GM19397 (cell line): ENCODE measurements around the gene GOSR1.
"Not testable (repeated sequence)": the region's sequence is repeated elsewhere in the genome, so short reads cannot be mapped to it uniquely, and the experiment has no call there.

Experiments used
- ATAC-seq: cut with Tn5 transposase; IDR thresholded peaks from one replicate; pipeline ENCODE4 v1.9.1; 2021; ENCODE audit warnings: mild to moderate bottlenecking, moderate library complexity; ENCODE audit not compliant: unreplicated experiment

GOSR1 gene

DNA sequence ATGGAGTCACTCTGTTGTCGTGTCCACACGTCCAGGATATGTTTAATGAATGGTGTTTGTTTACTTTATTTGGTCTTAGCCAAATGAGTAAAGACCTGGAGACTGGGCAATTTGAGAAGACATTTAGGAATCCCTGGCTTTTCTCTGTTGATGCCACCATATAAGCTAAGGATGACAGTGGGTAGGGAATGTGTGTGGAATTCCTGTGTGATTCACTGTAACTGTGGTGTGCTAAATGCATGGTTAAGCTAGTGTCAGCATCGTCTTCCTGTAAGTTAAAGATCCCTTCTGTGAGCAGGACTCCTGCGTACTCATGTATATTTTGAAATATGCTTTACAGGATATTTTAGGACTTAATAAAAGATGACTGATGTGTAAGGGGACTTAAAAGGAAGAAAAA is 26.4 kb downstream of the GOSR1 start:
- ATAC-seq, result no peak

DNA sequence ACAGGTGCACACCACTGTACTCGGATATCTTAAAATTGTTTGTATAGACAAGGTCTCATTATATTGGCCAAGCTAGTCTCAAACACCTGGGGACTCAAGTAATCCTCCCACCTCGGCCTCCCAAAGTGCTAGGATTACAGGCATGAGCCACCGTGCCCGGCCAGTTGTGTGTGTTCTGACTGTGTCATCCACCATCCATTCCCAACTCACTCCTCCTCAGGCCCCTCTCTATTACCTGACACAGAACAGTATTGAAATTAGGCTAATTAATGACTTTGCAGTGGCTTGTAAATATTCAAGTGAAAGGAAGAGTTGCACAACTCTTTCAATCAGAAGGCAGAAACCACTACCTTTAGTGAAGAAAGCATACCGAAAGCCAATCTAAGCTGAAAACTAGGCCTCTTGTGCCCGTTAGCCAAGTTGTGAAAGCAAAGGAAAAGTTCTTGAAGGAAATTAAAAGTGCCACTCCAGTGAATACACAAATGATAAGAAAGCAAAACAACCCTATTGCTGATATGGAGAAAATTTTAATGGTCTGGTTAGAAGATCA is 28.7 kb downstream of the GOSR1 start:
- no peak for ATAC-seq

DNA sequence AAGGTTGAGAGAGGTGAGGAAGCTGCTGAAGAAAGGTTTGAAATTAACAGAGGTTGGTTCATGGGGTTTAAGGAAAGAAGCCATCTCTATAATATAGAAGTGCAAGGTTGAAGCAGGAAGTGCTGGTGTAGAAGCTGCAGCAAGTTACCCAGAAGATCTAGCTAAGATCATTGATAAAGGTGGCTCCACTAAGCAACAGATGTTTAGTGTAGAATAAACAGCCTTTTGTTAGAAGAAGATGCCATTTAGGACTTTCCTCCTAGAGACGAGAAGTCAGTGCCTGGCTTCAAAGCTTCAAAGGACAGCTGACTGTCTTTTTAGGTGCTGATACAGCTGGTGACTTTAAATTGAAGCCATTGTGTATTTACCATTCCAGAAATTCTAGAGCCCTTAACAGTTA is 29.3 kb downstream of the GOSR1 start:
- no peak for ATAC-seq

DNA sequence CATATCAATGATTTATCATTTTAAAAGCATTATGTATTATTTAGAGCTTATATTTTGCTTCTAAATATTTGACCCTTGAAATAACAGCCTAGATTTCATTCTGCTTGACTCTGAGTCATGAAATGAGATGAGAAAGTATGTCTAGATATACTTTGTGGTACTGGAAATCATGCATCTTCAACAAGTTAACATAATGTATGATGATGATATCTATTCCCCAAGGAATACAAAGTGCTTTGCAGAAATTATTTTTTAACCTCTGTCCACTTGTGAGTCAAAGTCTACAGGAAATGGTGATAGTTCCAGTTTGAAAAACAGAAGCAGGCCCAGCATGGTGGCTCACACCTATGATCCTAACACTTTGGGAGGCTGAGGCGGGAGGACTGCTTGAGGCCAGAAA is 36.1 kb downstream of the GOSR1 start:
- ATAC-seq, result no peak

DNA sequence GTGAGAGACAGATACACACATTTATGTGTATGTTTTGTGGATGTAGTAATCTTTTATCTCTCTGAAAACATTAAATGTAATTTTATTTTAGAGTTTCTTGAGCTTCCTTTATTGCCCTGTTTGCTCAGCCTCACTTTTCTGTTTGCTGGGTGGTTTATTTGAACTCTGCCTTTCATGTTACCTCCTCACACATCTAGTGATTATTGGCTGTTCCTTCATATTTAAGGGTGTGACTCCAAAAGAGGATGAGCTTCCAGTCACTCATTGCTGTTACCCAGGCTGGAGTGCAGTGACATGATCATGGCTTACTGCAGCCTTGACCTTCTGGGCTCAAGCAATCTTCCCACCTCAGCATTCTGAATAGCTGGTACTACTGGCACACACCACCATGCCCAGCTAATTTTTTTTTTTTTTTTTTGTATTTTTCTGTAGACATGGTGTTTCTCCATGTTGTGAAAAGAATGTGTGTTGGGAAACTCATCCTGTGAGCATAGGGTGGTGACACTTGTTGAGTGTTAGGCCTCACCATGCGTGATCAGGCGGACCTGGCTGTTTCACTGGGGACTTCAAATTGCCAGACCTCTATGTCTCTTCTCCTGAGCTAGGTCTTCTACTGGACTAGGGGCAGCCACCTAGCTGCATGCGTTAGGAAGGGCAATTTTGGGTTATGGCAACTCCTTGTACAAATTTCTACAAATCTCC is 37.8 kb downstream of the GOSR1 start:
- no peak for ATAC-seq

DNA sequence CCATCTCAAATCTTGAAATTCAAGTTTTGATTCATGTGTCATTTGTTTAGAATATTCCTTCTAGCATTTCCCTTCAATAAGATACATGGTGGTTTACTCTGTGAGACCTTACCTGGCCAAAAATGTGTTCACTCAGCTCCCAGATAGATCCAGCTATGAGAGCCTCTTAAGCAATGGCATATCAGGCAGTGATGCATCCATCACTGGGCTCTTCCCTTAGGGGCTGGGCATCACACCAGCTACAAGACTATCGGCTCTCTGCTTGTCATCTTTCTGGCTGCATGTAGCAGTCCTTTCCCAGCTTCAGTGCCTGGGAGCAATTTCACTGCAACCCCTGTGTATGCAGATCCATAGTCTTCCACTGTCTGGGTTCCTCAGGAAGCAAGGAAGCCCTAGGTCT is 40.6 kb downstream of the GOSR1 start:
- no peak for ATAC-seq

DNA sequence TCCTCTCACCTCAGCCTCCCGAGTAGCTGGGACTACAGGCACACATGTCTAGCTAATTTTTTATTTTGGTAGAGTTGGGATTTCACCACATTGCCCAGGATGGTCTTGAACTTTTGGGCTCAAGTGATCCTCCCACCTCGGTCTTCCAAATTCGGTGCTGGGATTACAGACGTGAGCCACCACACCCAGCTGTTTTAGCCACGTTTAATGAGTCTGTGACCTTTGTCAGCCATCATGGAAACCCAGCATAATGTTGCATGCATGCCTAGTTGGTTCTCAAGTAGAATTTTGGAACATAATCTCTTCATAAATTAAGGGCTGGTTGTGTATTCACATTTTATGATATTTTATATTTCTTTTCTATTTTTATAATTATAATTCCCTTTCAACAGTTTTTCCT is 42.0 kb downstream of the GOSR1 start:
- no peak for ATAC-seq

DNA sequence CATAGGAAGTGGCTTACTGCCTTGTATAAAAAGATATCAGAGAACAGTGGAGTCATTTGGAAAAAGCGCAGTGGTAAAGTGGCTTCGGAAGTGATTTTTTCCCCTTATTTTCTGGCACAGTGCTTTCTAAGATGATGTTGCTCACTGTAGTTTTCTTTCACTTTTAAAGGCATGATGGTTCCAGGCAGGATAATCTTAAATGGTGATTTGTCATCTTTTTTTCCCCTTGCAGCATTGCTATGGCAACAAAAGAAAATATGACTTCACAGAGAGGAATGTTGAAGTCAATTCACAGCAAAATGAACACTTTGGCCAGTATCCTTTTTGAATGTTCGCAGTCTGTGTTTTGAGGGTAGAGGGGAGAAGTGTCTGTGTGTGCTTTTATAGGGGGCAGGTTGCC is 42.5 kb downstream of the GOSR1 start:
- ATAC-seq, result no peak

DNA sequence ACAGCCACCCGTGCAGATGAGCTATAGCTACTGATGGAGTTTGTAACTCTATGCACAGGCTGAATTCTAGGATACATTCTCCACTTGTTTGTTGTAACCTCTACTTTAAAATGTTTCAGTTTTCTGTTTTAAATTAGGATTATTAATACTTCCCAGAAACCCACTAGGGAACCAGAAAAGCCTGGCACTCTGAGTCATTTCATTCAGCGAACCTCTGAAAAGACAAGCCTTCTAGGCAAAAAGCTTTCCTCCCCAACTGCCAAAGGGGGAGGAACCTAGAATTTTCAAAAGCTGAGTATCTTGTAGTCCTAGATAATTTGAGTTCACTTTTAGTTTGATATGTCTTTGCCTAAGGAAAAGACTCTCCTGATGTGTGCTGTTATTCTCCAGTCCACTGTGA is 43.2 kb downstream of the GOSR1 start:
- ATAC-seq, result no peak

DNA sequence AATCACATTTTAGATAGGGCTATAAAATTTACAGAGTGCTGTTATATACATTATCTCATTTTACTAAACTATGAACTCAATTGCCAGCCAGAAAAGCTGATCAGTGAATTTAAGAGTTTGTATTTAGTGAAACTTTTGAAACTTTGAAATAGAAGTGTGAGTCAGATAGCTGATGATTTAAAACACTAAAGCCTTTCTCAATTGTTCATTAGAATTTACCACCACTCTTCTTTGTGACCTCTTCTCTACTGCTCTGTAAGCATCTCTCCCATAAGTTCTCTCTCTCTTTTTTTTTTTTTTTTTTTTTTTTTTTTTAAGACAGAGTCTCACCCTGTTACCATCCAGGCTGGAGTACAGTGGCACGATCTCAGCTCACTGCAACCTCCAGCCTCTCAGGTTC is 43.7 kb downstream of the GOSR1 start:
- no peak for ATAC-seq

DNA sequence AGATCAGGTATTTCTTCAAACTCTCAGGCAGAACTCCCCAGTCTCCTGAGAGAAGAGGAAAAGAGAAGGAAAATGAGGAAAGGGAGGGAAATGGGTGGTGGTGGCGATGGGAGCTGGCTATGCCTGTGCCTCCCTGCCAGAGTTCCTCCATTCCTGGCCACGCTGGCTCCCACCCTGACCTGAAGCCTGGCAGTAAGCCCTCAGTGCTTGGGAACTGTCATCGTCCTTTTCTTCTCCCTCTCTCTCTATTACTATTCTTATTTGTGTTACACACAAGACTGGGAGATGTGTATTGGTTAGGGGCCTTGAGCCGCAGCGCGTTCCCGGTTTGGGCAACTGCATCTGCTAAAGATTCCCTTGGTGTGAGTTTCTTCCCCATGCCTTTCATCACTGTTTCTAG is 44.6 kb downstream of the GOSR1 start:
- ATAC-seq, result no peak

DNA sequence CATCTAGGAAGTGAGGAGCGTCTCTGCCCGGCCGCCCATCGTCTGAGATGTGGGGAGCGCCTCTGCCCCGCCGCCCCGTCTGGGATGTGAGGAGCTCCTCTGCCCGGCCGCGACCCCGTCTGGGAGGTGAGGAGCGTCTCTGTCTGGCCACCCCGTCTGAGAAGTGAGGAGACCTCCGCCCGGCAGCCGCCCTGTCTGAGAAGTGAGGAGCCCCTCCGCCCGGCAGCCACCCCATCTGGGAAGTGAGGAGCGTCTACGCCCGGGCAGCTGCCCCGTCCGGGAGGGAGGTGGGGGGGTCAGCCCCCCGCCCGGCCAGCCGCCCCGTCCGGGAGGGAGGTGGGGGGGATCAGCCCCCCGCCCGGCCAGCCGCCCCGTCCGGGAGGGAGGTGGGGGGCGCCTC is 46.0 kb downstream of the GOSR1 start:
- not testable (repeated sequence) for ATAC-seq

DNA sequence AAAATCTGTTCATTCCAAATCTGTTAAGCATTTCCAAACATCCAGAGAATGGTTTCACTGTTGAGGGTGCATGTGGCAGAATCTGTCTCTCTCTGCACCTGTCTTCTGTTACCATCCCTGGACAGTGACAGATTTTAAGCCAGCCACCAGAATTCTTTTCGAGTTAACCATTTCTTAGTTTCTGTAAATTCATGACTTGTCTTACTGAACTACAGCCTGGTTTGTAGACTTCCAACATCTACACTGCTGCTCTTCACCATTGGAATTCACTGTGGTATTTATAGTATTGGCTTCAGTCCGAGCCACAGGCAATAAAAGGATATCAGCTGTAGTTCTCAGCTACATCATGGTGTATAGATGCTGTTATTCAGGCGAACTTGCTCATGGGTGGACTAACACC is 47.6 kb downstream of the GOSR1 start:
- ATAC-seq, result no peak

DNA sequence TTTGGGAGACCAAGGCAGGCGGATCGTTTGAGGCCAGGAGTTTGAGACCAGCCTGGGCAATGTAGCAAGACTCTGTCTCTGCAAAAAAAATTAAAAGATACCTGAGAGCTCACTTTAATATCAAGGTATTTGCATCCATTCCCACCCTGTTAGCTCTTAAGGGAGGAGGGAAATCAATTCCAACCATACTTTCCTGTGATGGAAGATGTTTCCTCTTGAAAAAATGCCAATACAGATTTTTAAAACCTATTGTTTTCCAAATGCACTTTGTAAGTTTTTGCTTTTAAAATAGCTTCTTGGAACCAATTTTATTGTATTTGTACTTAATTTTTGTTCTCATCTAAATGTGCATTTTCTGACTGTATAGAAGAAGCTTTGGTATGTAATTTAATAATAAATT is 49.2 kb downstream of the GOSR1 start:
- no peak for ATAC-seq

DNA sequence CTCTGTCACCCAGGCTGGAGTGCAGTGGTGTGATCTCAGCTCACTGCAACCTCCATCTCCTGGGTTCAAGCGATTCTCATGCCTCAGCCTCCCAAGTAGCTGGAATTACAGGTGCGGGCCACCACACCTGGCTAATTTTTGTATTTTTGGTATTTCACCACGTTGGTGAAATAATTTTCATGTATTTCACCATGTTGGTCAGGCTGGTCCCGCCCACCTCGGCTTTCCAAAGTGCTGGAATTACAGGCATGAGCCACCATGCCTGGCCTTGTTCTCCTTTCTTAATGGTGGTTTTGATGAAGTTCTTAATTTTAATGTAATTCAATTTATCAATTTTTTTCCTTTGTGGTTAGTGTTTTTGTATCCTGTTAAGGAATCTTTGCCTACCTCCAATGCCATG is 51.5 kb downstream of the GOSR1 start:
- not testable (repeated sequence) for ATAC-seq

DNA sequence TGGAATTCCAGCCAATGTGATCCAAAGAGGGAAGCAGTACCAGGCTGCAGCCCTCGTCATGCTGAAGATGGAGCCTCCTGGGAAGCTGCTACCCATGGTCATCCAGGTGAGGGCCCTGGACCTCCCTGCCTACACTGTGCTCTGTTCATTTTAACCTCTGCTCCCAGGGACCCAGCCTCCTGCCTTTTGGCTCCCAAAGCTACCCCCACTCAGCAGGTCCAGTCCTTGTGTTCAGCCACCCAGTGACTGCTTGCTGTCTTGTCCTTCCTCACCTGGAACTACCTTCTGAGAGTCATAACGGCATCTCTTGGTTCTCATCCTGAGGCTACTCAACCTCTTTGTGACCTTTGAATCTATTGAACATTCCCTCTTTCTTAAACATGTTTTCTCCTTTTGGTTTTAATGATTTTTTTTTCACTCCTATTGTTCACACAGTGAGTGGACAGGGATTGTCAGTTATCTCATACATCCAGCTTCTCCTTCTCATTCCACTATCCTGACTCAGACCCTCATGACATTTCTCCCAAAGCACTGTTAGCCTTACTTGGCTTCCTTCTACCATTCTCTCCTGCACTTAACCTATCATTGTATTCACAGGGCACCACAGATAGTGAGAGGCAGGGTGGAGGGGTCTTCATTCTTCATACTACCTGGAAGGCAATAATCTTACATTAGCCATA is 53.3 kb downstream of the GOSR1 start:
- no peak for ATAC-seq

DNA sequence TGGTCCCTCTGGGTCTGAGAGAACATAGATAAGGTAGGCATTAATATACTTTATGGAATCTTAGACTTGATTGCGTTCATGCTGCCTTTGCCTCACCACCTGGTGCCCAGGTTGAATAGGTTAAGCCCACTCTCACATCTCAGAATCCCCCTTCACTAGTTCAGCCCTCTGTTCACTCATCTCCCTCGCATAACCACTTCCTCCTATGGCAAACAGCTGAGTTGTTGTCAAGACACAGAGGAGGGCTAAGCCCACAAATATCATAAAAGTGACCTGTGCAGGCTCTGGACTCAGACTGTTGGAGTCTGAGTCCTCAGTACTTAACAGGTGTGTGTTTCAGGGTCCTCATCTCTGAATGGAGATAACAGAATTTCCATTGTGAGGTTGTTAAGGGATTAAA is 55.7 kb downstream of the GOSR1 start:
- ATAC-seq, result no peak

DNA sequence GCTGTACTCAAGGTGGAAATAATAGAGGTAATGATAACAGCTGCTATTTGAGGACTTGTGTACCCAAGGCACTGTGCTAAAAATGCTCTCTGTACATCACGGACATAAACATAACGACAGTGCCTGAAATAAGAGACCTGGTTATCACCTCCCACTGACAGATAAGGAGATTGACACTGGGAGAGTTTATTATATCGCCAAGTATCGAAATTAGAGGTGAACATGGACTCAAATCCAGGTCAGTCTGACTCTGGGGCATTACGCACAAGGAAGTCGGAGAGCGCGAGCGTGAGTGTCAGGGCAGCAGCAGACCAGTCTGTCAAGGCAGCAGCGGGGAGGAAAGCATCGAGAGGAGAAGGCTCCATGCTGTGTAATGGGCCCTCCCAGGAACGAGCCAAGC is 57.1 kb downstream of the GOSR1 start:
- no peak for ATAC-seq

DNA sequence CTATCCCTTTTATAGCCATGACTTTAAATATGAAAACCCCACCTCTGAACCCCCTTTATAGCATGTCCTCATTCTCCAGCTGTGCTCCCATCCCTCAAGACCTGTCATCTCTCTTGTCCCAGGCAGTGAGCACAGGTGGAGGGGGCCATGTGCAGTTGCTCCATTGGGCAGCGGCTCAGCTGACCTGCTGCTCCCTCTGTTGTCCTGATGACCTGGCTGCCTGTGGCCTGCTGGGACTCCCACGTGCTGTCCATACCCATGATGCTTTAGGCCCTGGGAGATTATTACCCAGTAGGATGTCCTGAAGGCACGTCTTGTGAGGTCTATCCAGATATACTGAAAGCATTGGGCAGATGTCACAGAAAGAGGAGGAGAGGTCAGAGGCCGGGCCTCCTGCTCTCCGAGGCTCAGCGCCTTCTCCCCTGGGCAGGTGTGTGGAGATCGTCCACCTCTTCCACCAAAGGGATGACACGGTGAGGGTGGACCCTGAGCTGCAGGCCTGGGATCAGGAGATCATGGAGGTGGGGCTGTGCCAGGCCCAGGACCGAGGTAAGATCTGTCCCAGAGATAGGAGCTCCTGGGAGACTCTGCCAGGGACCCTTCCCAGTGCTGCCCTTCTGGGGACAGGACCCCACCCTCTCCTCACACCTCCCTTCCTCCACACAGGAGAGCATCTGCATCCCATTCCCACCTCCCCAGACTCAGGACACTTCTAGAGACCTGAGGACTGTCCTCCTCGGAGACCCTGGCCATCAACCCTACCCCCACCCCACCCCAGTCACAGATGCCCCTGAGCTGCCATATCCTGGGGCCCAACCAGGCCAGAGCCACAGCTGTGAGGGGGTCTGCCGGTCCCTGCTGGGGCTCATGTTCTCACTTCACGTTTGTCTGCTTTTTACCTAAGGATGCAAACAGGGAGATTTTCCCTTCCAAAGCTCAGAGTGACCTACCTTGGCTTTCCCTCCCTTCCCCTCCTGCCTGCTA is 58.0 kb downstream of the GOSR1 start:
- no peak for ATAC-seq

DNA sequence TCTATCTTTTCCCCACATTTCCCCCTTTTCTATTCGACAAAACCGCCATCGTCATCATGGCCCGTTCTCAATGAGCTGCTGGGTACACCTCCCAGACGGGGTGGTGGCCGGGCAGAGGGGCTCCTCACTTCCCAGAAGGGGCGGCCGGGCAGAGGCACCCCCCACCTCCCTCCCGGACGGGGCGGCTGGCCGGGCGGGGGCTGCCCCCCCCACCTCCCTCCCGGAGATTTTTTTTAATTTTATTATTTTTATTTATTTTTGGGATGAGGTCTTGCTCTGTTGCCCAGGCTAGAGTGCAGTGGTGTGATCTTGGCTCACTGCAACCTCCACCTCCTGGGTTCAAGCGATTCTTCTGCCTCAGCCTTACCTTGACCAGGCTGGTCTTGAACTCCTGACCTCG is 59.6 kb downstream of the GOSR1 start:
- ATAC-seq, result not testable (repeated sequence)

DNA sequence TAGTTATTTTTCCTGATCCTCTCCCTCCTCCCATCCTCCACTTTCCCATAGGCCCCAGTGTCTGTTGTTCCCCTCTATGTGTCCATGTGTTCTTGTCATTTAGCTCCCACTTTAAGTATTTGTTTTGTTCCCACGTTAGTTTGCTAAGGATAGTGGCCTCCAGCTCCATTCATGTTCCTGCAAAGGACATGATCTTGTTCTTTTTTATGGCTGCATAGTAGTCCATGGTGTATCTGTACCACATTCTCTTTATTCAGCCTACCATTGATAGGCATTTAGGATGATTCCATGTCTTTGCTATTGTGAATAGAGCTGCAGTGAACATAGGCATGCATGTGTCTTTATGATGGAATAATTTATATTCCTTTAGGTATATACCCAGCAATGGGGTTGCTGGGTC is 60.5 kb downstream of the GOSR1 start:
- ATAC-seq, result not testable (repeated sequence)
